ENCODE results near the gene TMEM223.
"Not testable (repeated sequence)": the region's sequence is repeated elsewhere in the genome, so short reads cannot be mapped to it uniquely, and the experiment has no call there.

TMEM223 gene

DNA sequence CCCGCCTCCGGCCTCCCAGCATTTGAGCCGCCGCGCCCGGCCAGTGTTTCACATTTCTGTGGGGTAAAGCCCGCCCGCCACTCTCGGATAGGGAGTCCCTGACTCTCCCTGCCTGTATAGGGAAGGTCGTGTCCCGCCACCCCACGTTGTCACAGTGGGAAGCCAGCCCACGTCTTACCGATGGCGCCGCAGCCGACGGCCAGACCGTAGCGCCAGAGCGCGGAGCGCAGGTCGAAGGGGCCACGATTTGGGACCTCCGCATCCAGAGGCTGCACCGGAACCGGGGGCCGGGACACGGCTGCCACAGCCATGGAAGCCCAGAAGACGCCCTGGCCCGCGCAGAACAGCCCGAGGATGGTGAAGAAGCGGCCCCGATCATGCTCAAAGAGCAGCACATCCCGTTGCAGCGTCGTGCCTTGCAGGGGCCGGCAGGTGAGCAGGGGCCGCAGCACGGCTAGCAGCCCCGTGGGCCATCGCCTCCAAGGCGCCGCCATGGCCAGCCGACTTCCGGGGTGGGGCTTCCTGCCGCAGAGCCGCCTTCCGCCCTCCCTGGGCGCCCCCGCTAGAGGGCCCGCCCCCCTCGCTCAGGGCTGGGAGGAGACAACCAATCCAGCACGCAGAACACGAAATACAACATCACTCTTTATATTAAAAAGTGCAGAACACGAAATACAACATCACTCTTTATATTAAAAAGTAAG, at the start of gene TMEM223:
TMEM223 (minus strand) TSS at position 506 of the 701 bp plus-strand sequence; CDS start at position 494, 12 bp downstream.
- peak; percentile 86 for DNase-seq

- peak; percentile 57 for DNase-seq
These were observed 49.0 kb upstream of the TMEM223 start for GRCh38 chr11:62840721-62841360.

- DNase-seq: peak; percentile 89
These were observed 47.5 kb upstream of the TMEM223 start, which contains the start of gene WDR74 for GRCh38 chr11:62839050-62839945. WDR74 (minus strand) TSS chr11:62839590; CDS start chr11:62839570, 20 bp downstream.

DNA sequence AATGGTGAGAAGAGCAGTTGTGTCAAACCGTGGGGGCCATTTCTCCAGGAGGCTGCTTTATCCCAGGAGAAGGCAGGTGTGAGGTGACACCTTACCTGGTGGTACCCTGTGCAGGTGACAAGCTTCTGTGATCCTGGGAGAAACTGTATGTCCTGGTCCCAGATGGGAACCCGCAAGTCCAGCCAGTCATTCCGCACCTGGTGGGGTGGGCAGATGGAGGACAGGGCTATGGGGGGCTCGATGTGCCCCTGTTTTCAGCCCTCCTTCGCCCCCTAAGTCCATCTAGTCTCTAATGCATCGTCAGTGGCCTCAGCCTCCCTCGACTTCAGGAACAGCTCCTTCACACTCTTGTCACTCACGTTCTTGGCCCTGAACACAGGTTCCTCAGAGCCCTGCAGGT, 43.5 kb upstream of the TMEM223 start:
- DNase-seq: no peak

DNA sequence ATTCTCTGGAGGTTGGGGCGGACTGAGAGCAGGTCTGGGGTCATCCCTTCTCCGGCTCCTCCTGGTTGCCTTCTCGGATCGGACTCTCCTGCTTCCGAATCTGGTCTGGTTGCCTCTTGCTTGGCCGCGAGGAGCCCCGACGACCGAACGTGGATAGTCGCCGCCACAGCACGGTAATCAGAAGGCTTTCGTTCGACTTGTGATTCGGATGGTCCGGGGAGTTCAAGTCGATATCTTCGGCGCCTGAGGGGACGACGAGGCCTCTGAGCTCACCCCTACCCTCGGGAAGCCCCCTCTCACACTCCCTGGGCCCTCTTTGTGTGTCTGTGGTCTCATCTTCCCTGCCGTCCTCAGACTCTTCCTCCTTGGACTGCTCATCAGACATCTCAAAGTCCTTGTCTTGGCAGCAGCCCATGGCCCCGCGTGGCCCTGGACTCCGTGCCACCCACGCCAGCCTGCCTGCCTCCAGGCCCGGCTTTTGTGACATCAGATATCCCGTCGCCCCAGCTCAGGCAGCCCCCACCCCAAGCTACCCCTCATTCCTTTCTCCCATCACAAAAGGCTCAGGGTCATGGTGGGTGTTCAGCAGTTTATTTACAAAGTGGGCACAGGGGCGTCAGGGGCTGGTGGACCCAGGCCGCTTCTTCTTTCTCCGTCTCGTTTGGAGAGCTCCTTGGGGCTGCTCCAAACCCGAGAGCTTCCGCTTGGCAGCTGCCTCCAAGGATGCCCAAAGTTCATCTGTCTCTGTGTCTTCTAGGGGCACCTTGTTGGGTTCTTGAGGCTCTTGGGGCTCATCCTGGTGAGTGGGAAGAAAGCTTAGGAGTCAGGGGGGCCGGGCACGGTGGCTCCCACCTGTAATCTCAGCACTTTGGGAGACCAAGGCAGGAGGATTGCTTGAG, 40.8 kb upstream of the TMEM223 start, which contains the start of gene TEX54:
TEX54 (minus strand) TSS at position 506 of the 899 bp plus-strand sequence.
- DNase-seq: no peak

DNA sequence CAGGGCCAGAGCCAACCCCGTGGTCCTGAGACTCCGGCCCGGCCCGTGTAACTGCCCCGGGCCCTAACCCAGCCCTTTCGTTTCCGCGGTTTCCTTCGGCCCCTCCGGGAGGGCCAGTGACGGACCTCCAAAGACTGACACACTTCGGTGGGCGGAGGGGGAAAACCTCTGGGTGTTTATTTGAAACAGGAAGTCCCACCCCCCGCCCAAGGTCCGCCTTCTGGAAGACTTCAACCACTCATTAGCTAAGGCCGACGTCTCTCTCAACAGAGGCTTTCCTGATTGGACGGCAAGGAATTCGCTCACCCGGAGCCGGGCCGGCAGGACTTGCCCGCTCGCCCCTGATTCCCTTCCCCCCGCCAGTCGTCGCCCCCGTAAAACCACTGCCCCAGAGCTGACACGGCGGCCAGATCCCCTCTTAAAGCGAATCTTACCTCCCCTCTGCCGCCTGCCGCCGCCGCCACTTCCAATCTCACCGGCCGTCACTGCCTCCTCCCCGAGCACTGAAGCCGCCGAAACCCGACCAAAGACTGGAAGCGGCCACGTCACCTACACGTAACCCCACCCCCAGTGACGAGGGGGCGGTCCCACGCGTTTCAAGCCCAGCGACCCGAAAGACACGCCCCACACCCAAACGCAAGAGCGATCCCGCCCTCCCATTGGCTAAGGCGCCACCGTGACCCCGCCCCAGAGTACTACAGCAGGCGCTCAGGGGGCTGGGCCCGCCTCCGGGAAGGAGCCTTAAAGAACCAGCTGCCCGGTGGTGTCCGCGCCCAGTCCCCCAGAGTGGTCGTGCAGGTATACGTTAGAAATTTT, 39.9 kb upstream of the TMEM223 start, which contains the start of gene STX5:
STX5 (minus strand) TSS at position 532 of the 816 bp plus-strand sequence. CDS start 808 bp downstream, outside the sequence.
- DNase-seq: peak; percentile 98

DNA sequence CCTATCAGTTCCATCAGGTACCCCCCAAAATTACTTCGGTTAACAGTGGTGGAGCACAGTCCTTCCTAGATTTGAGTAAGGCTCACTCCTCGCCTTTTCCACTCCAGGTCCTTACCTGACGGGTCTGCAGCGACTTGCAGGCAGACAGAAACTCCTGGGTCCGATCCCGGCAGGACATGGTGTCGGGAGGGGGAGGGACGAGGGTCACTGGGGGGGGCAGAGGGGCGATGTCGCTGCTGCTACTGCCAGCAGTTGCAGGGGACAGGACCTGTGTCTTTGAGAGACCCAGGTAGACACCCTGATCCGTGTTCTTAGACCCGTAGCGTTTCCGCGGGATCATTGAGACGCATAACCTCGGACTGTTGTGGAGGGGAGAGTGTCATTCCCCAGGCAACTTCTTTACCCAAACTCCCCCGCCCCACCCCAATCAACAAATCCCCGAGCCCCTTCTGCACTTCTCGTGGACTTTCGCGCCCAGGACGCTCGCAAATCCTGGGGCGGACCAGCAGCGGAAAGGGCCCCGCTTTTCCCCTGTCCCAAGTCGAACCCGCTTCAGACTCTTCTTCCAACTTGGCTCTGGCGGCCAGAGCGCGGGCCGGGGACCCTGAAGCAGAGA, 39.2 kb upstream of the TMEM223 start:
- no peak for DNase-seq

- DNase-seq: not testable (repeated sequence)
These were observed 36.3 kb upstream of the TMEM223 start for GRCh38 chr11:62828130-62828529.

DNA sequence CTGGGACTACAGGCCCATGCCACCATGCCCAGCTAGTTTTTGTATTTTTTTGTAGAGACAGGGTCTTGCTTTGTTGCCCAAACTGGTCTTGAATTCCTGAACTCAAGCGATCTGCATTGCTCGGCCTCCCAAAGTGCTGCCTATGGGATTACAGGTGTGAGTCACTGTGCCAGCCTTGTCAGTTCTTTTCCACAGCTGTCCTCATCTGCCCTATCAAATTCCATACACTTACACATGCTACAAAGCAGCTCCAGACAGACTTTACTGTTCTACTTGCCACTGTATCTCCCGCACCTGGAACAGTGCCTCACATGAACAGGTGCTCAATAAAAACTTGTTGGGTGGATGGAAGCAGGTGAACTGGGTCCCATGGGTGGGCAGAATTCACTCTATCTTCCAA, 31.9 kb upstream of the TMEM223 start:
- DNase-seq: no peak

- DNase-seq: no peak
These were observed 25.3 kb upstream of the TMEM223 start for GRCh38 chr11:62817129-62817528.

DNA sequence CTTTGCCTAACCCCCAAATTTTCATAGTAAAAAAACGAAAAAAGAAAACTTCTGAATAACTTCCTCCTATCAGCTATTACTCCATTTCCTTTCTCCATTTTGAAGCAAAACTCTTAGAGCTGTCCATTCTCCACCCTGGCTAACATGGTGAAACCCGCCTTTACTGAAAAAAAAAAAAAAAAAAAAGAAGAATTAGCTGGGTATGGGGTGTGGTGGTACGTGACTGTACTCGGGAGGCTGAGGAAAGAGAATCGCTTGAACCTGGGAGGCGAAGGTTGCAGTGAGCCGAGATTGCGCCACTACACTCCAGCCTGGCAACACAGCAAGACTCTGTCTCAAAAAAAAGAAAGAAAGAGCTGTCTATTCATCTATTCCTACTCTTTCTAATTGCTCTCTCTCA, 24.8 kb upstream of the TMEM223 start:
- no peak for DNase-seq

- DNase-seq: no peak
These were observed 19.9 kb upstream of the TMEM223 start for GRCh38 chr11:62811659-62812058.

DNA sequence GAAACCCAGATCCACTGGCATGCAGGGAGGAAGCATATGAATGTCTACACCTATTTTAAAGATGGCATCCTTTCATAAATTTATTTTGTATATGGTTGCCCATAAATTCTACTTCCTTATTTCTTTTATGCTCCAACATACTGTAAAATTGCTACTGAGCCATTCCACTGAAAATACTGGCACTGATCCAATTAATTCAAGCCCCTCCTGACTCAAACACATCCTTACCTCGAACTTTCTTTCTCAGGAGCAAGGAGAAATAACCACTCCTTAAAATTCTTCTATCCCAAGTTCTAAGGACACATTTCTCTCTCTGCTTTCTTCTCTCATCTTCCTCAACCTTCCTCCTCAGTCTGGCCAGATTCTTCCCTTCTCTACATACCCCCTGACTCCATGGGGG, 18.9 kb upstream of the TMEM223 start:
- no peak for DNase-seq

- no peak for DNase-seq
These were observed 14.9 kb upstream of the TMEM223 start for GRCh38 chr11:62806611-62807121.

- DNase-seq: no peak
These were observed 14.2 kb upstream of the TMEM223 start for GRCh38 chr11:62805961-62806441.

DNA sequence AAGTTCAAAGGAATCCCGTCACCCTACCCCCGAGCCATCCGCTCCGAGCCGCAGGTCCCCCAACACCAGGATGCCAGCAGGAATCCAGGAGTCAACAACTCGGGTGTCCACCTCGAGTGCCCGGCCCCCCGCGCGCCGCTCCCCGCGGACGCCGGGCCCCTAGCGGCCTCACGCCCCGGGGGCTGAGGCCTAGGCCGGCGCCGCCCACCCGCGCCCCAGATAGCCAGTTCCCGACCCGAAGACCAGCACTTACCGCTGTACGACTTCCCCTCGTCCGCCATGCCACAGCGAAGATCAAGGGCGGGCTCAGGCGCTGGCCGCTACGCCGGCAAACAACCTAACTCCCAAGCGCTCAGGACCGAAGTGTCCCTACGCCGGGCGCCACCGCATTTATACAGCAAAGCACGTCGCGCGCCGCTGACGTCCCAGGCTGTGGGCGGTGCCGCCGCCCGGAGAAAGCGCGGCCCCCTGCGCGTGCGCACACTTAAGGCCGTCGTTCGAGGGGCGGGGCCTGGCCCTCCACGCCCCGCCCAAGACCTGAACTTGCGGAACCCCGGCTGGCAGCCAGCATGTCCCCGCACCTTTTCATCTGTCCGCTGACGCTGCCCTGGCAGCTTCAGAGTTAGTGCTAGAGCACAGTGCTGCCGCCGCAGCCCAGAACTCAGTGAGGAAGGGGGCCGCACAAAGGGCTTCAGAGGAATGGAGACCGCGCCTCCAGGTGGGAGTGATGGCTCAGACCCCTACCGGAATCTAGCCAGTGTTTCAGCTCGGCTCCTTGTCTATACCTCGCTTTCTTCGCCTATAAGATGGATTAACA, 13.5 kb upstream of the TMEM223 start, which contains the start of gene NXF1:
NXF1 (minus strand) TSS at position 365 of the 817 bp plus-strand sequence; CDS start at position 281, 84 bp downstream.
- peak; percentile 97 for DNase-seq

DNA sequence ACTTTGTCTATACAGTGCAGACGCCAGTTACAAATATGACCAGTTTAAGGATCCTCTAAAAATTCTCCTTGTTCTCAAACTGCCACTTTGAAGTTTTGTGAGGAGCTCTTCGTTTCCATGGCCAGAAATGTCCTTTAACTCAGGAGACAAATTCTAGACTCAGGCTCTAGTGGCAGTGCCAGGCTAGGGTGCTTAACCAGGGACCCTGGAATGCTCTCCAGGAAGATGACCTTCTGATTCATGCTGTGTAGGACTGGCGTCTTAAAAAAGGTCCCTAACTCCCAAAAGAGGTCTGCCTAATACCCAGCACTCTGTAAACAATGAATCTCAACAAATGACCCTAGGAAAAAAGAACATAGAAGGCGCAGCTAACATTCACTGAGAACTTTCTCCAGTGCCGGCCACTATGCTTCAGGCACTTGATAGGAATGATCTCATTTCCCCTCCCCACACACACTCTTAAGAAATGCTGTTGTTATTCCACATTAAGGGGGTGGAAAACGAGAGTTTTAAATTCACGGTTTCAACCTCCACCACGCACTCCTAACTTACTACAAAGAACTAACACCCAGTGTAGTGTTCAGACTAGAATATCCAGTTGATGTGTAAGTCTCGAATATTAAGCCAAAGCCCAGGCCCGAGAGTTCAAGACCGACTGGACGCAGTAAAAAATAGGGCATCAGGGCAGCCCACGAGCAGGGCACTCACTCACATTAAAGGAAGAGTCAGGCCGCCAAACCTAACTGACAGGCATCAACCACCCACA, 12.7 kb upstream of the TMEM223 start:
- DNase-seq: no peak

DNA sequence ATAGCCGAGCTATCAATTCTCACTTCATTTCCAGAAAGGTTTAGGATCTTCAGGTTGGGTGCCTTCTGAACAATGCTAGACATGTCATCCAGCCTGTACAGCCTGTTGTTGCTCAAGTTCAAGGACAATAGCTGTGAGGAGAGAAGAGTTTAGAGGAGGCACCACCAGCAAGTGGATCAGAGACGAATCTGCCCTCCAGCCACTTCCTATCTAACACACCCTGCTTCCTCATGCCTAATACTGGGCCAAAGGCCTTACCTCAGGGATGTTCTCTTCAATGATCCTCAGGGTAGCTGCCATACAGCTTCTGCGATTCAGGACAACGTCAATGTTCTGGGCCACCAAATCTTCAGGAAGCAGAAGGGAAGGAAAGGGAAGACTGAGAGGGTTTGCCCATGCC, 9.3 kb upstream of the TMEM223 start:
- DNase-seq: no peak

Data from NCI-H510A treated with DMSO at 0.1 percent for 48 hours (cell line).